BE2C (cell line): ENCODE measurements around the gene MDM2.
"Not testable (repeated sequence)": the region's sequence is repeated elsewhere in the genome, so short reads cannot be mapped to it uniquely, and the experiment has no call there.

Source experiments
- DNase-seq: peaks from one replicate; pipeline ENCODE4 v3.0.0-alpha.2; 2020
- H3K27me3 ChIP-seq: fragments of 250-450 bp; sonication (Bioruptor Pico); 2 replicates; pipeline ENCODE4 v1.5.1; 2020; ENCODE audit warnings: mild to moderate bottlenecking
- H3K36me3 ChIP-seq: fragments of 250-450 bp; sonication (Bioruptor Pico); 2 replicates; pipeline ENCODE4 v1.5.1; 2020; ENCODE audit warnings: mild to moderate bottlenecking
- H3K4me1 ChIP-seq: fragments of 250-450 bp; sonication (Bioruptor Pico); 2 replicates; pipeline ENCODE4 v1.5.1; 2020
- H3K4me3 ChIP-seq: 2 replicates; pipeline ENCODE4 v1.5.1; 2011; ENCODE audit warnings: low read depth, low read length
- H3K9me3 ChIP-seq: fragments of 250-450 bp; sonication (Bioruptor Pico); 2 replicates; pipeline ENCODE4 v1.5.1; 2020
- TF ChIP-seq, protein P1 (sequence below): IDR thresholded peaks from 2 replicates; pipeline ENCODE4 v1.5.1; 2012; ENCODE audit warnings: mild to moderate bottlenecking, low read depth, low read length

Gene MDM2

DNA sequence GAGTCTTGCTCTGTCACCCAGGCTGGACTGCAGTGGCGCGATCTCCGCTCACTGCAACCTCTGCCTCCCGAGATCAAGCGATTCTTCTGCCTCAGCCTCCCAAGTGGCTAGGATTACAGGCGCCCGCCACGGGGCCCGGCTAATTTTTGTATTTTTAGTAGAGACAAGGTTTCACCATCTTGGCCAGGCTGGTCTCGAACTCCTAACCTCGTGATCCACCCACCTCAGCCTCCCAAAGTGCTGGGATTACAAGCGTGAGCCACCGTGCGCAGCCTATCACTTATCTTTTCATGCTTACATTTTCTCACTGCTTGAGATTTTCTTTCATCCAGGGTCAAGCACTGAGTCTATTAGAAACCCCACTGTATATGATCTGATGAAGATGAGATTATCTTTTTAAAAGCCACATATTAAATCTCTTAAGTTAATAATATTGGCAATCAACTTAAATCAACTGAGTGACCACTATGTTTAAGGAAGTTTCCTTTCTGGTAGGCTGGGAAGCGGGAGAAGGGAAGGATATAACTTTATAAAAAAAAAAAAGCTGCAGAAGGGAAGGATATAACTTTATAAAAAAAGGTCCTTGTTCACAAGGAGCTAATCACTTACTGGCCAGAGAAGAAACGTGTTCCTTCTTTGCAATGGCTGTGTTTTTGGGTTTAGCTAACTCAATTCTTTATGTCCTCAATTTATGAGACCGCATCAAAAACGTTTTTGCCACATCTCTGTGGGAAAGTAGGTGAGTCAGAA, 1.3 kb upstream of the MDM2 start:
- Histone ChIP-seq H3K4me3 (peak overlapping the region; percentile 96), H3K9me3 (no peaks in the 10 kb centered on the region), H3K27me3 (no peaks in the 10 kb centered on the region), H3K4me1 (no peaks in the 10 kb centered on the region), H3K36me3 (peaks cover 11% of the 10 kb centered on the region)
- DNase-seq: no peak
- TF ChIP-seq, protein P1, sequence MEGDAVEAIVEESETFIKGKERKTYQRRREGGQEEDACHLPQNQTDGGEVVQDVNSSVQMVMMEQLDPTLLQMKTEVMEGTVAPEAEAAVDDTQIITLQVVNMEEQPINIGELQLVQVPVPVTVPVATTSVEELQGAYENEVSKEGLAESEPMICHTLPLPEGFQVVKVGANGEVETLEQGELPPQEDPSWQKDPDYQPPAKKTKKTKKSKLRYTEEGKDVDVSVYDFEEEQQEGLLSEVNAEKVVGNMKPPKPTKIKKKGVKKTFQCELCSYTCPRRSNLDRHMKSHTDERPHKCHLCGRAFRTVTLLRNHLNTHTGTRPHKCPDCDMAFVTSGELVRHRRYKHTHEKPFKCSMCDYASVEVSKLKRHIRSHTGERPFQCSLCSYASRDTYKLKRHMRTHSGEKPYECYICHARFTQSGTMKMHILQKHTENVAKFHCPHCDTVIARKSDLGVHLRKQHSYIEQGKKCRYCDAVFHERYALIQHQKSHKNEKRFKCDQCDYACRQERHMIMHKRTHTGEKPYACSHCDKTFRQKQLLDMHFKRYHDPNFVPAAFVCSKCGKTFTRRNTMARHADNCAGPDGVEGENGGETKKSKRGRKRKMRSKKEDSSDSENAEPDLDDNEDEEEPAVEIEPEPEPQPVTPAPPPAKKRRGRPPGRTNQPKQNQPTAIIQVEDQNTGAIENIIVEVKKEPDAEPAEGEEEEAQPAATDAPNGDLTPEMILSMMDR: no peak

DNA sequence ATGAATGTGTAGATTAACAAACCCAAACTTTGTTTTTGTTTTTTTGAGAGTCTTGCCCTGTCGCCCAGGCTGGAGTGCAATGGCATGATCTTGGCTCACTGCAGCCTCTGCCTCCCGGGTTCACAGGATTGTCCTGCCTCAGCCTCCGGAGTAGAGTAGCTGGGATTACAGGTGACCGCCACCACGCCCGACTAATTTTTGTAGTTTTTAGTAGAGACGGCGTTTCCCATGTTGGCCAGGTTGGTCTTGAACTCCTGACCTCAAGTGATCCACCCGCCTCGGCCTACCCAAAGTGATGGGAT, 752 bp upstream of the MDM2 start:
- peaks cover 11% of the 10 kb centered on the region for H3K36me3 ChIP-seq
- H3K4me1 ChIP-seq, H3K9me3 ChIP-seq, DNase-seq, H3K27me3 ChIP-seq: not testable (repeated sequence)
- H3K4me3 ChIP-seq: peak overlapping the region; percentile 96

DNA sequence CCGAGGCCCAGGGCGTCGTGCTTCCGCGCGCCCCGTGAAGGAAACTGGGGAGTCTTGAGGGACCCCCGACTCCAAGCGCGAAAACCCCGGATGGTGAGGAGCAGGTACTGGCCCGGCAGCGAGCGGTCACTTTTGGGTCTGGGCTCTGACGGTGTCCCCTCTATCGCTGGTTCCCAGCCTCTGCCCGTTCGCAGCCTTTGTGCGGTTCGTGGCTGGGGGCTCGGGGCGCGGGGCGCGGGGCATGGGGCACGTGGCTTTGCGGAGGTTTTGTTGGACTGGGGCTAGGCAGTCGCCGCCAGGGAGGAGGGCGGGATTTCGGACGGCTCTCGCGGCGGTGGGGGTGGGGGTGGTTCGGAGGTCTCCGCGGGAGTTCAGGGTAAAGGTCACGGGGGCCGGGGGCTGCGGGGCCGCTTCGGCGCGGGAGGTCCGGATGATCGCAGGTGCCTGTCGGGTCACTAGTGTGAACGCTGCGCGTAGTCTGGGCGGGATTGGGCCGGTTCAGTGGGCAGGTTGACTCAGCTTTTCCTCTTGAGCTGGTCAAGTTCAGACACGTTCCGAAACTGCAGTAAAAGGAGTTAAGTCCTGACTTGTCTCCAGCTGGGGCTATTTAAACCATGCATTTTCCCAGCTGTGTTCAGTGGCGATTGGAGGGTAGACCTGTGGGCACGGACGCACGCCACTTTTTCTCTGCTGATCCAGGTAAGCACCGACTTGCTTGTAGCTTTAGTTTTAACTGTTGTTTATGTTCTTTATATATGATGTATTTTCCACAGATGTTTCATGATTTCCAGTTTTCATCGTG, 612 bp downstream of the MDM2 start:
- DNase-seq: peak; percentile 62
- no peaks in the 10 kb centered on the region for H3K4me1 ChIP-seq
- peaks cover 11% of the 10 kb centered on the region for H3K36me3 ChIP-seq
- no peaks in the 10 kb centered on the region for H3K9me3 ChIP-seq
- H3K4me3 ChIP-seq: peak overlapping the region; percentile 96
- TF ChIP-seq, protein P1: no peak
- no peaks in the 10 kb centered on the region for H3K27me3 ChIP-seq

DNA sequence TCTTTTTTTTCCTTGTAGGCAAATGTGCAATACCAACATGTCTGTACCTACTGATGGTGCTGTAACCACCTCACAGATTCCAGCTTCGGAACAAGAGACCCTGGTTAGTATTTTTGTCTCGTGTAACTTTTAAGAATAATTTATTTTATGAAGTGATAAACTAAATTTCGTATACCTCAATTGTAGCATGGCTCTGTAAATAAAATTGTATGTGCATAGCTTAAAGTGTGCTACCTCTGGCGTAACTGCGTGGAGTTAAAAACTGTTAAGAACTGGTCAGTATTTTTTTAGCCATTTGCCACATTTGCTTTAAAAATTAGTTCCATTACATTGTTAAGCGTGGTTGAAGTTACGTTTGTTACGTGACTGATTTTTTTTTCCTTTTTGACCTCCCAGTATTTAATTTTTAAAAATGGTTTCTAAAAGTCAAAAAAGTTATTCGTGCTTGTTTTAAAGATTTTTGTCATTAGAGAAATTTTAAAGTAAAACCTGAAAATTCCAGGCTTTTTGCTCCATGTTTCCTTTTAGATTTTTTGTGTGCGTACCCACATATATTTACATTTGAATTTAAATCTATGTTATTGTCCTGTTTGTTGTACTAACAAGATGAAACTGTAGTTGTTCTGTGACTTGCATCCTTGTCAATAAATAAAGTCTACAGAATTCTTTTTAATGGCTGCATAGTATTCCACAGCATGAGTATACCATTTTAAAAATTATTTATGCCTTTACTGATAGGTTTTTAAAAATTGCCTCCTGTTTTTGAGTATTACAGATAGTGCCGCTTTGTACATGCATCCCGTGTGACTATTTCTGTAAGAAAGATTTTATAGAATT, 1.4 kb downstream of the MDM2 start:
- peak overlapping the region; percentile 96 for H3K4me3 ChIP-seq
- H3K27me3 ChIP-seq: no peaks in the 10 kb centered on the region
- no peak for DNase-seq
- no peaks in the 10 kb centered on the region for H3K9me3 ChIP-seq
- H3K36me3 ChIP-seq: peaks cover 13% of the 10 kb centered on the region
- TF ChIP-seq, protein P1: no peak
- no peaks in the 10 kb centered on the region for H3K4me1 ChIP-seq

DNA sequence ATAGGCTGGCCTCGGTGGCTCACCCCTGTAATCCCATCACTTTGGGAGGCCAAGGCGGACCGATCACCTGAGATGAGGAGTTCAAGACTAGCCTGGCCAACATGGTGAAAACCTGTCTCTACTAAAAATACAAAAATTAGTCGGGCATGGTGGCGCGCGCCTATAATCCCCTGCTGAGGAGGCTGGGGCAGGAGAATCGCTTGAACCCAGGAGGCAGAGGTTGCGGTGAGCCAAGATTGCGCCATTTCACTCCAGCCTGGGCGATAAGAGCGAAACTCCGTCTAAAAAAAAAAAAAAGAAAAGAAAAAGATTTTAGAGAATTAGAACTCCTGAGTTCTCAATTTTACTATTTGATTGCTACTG, 2.0 kb downstream of the MDM2 start:
- not testable (repeated sequence) for DNase-seq, H3K9me3 ChIP-seq, H3K4me1 ChIP-seq, H3K4me3 ChIP-seq, H3K27me3 ChIP-seq
- peaks cover 16% of the 10 kb centered on the region for H3K36me3 ChIP-seq

DNA sequence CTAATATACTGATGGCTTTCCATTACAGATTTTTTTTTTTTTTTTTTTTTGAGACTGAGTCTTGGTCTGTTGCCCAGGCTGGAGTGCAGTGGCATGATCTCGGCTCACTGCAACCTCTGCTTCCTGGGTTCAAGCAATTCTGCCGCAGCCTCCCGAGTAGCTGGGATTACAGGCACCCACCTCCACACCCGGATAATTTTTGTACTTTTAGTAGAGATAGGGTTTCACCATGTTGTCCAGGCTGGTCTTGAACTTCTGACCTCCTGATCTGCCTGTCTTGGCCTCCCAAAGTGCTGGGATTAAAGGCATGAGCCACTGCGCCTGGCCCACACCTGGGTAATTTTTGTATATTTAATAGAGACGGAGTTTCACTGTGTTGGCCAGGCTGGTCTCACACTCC, 3.6 kb downstream of the MDM2 start:
- H3K36me3 ChIP-seq: peaks cover 24% of the 10 kb centered on the region
- H3K9me3 ChIP-seq, DNase-seq, H3K4me3 ChIP-seq, H3K4me1 ChIP-seq, H3K27me3 ChIP-seq: not testable (repeated sequence)

DNA sequence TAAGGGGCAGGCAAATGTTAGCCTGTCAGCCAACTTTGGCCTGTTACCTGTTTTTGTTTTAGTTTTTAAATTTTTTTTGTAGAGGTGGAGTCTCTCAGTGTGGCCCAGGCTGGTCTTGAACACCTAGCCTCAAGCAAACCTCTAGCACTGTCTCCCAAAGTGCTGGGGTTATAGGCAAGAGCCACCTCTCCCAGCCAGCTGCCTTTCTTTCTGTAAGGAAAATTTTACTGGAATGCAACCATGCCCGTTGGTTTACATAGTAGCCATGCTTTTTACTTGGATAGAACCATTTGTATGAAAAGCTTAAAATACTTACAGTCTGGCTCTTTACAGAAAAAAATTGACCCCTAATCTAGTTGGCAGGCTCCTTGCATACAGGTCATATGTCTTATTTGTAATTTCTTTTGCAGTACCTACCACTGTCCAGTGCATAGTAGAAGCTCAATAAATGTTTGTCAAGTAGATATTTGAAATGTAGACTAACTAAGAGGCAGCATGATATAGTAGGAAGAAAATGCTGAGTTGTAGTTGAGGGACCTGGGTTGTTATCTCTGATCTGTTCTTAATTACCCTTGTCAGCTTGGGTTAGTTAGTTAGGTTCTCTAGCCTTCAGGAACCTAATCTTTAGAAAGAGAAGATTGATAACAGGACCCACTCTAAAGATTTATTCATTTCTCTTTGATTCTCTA, 4.7 kb downstream of the MDM2 start:
- no peak for DNase-seq
- TF ChIP-seq, protein P1: no peak
- no peaks in the 10 kb centered on the region for H3K4me1 ChIP-seq
- H3K4me3 ChIP-seq: no peak overlapping the region
- peaks cover 32% of the 10 kb centered on the region for H3K36me3 ChIP-seq
- no peaks in the 10 kb centered on the region for H3K9me3 ChIP-seq
- H3K27me3 ChIP-seq: no peaks in the 10 kb centered on the region
